Panc1 (cell line): ENCODE results near the gene CABLES2. TPM values are rescaled to one million over a fixed set of nuclear protein-coding genes. Genes with fewer than 3 reads are reported as not detected.

Experiments used
- ATAC-seq: fragments of 200-7000 bp; cut with Tn5 transposase; 2 replicates; pipeline ENCODE4 v1.9.1; 2020; ENCODE audit warnings: mild to moderate bottlenecking, moderate library complexity
- BruUV-seq: library from RNA; stranded (reverse); fragments of 400-500 nt; replicated peaks from 2 replicates; lab custom pipeline; 2021; lab: Mats Ljungman, UMichigan
- CTCF ChIA-PET: fragments of 300-600 bp; sonication (Branson Sonifier 250); formaldehyde crosslinking; loops from one replicate; lab custom pipeline; 2022; ENCODE audit warnings: antibody characterized with exemption; lab: Charles Lee
- POLR2A ChIA-PET: fragments of 300-600 bp; sonication (Branson Sonifier 250); formaldehyde crosslinking; loops from one replicate; lab custom pipeline; 2022; ENCODE audit warnings: antibody characterized with exemption; lab: Charles Lee
- DNase-seq: peaks from one replicate; pipeline ENCODE4 v3.0.0-alpha.2; 2010; ENCODE audit warnings: low read depth, low spot score
- H3K27ac ChIP-seq: 2 replicates; pipeline ENCODE4 v1.5.1; 2011; ENCODE audit warnings: mild to moderate bottlenecking, low read length, inconsistent platforms
- H3K27me3 ChIP-seq: fragments of 200-500 bp; sonication (Bioruptor generic); 2 replicates; pipeline ENCODE4 v1.6.0; 2014; ENCODE audit warnings: low read length, inconsistent platforms; ENCODE audit not compliant: control insufficient read depth, insufficient read depth
- H3K36me3 ChIP-seq: fragments of 200-500 bp; sonication (Bioruptor generic); 2 replicates; pipeline ENCODE4 v1.5.1; 2014; ENCODE audit warnings: inconsistent platforms, mild to moderate bottlenecking, low read length, moderate library complexity; ENCODE audit not compliant: control insufficient read depth, insufficient read depth
- H3K4me1 ChIP-seq: 2 replicates; pipeline ENCODE4 v1.5.1; 2011; ENCODE audit warnings: inconsistent platforms, mild to moderate bottlenecking, low read length, moderate library complexity; ENCODE audit not compliant: control insufficient read depth, insufficient read depth
- H3K4me3 ChIP-seq, 2 experiments: 2 replicates each; pipeline ENCODE4 v1.5.1; 2011 to 2012; ENCODE audit warnings: low read depth in 2 of 2, low read length in 2 of 2, mild to moderate bottlenecking in 2 of 2, inconsistent platforms in 1 of 2, moderate library complexity in 1 of 2
- H3K9me3 ChIP-seq: fragments of 200-500 bp; sonication (Bioruptor generic); 2 replicates; pipeline ENCODE4 v1.5.1; 2014; ENCODE audit warnings: low read depth, mild to moderate bottlenecking, inconsistent platforms, low read length, moderate library complexity; ENCODE audit not compliant: control insufficient read depth, insufficient read depth
- CTCF ChIP-seq: fragments of 450-650 bp; IDR thresholded peaks from 2 replicates; pipeline ENCODE4 v1.5.1; 2017; ENCODE audit warnings: mild to moderate bottlenecking
- POLR2AphosphoS5 ChIP-seq: IDR thresholded peaks from 2 replicates; pipeline ENCODE4 v1.6.1; 2012; ENCODE audit warnings: mild to moderate bottlenecking, low read depth, low read length, moderate library complexity
- REST ChIP-seq, 2 experiments: IDR thresholded peaks; 2 replicates each; pipeline ENCODE4 v1.6.1; 2011 to 2012; ENCODE audit warnings: low read depth in 2 of 2, control low read depth in 1 of 2, low read length in 1 of 2, mild to moderate bottlenecking in 1 of 2, moderate library complexity in 1 of 2; ENCODE audit not compliant: insufficient read depth in 1 of 2
- SIN3A ChIP-seq: IDR thresholded peaks from 2 replicates; pipeline ENCODE4 v1.6.1; 2012; ENCODE audit warnings: low read depth, mild to moderate bottlenecking, low read length, moderate library complexity, borderline replicate concordance; ENCODE audit not compliant: insufficient read depth
- TCF7L2 ChIP-seq: IDR thresholded peaks from 2 replicates; pipeline ENCODE4 v1.6.1; 2011; ENCODE audit warnings: mild to moderate bottlenecking, low read depth, low read length, inconsistent platforms
- in situ Hi-C: cut with HindIII; loops from 2 replicates; pipeline ENCODE4 v1.10.0; 2016; ENCODE audit warnings: low sequenced_read_pairs, low pct_unique_long_range_greater_than_20kb
- intact Hi-C: fragments of 100-400 bp; cut with micrococcal nuclease; formaldehyde crosslinking; loops from one replicate; pipeline ENCODE4 v1.10.0; 2022; ENCODE audit not compliant: unreplicated experiment
- total RNA-seq: library from RNA; stranded (reverse); gene quantifications from one replicate; pipeline ENCODE4 v1.2.1, GENCODE V29; 2021; ENCODE audit not compliant: unreplicated experiment

CABLES2 gene
- total RNA-seq, 1 experiment from 2014 or later = 9.8 TPM

- CTCF ChIA-PET = no interaction called here
- intact Hi-C loops = no loop called here
- peak overlapping the region; percentile 89 to 96; a peak in 2 of 4 replicates for H3K4me3 ChIP-seq
- in situ Hi-C loops = no loop called here
- no peaks in the 10 kb centered on the region; the same call in 1 of the 2 replicates for H3K36me3 ChIP-seq
- BruUV-seq = no TSS peak
- peak overlapping the region; percentile 88 for H3K27ac ChIP-seq
- H3K9me3 ChIP-seq = no peaks in the 10 kb centered on the region
- TF ChIP-seq REST (IDR thresholded peaks at IDR 0.05; ENCODE audit: insufficient read depth in 1 of 2, low read depth in 2 of 2, low read length in 1 of 2) (no peak), TCF7L2 (no peak), POLR2AphosphoS5 (no peak), SIN3A (no peak), CTCF (no peak)
- POLR2A ChIA-PET = interaction anchor here (0.6 kb wide), 1 partner anchor 10 kb away, joined by 3 read pairs; no protein-coding TSS in a partner anchor
- H3K27me3 ChIP-seq = no peaks in the 10 kb centered on the region
- ATAC-seq (no peak), DNase-seq (no peak)
- peaks cover 70% of the 10 kb centered on the region for H3K4me1 ChIP-seq
Measured at GRCh38 chr20:62362590-62362940, 44.5 kb downstream of the CABLES2 start.

GRCh38 chr20:62361799-62362589 is 45.1 kb downstream of the CABLES2 start:
- Histone ChIP-seq H3K9me3 (no peaks in the 10 kb centered on the region), H3K36me3 (no peaks in the 10 kb centered on the region; the same call in 1 of the 2 replicates), H3K27me3 (no peaks in the 10 kb centered on the region), H3K4me3 (peak overlapping the region in 1 of 2 experiments; percentile 23; a peak in 1 of 4 replicates), H3K27ac (peak overlapping the region; percentile 88), H3K4me1 (peaks cover 75% of the 10 kb centered on the region)
- intact Hi-C loops (no loop called here), in situ Hi-C loops (no loop called here)
- ChIA-PET POLR2A (interaction anchor here (0.6 kb wide), 1 partner anchor 9 kb away, joined by 3 read pairs; no protein-coding TSS in a partner anchor), CTCF (no interaction called here)
- BruUV-seq = TSS peak; percentile 22
- ATAC-seq (peak; percentile 13), DNase-seq (no peak)
- TF ChIP-seq POLR2AphosphoS5 (peak; percentile 17; the same call in 1 of the 2 replicates), SIN3A (0 out of 2 replicates have a peak, but pooled peaks have one; percentile 74), REST (IDR thresholded peaks at IDR 0.05; ENCODE audit: insufficient read depth in 1 of 2, low read depth in 2 of 2, low read length in 1 of 2) (no peak), CTCF (no peak), TCF7L2 (peak; percentile 44; the same call in 1 of the 2 replicates)
